HCT116 (cell line): Measurements from ENCODE around the gene TBCD. TPM values are rescaled to one million over a fixed set of nuclear protein-coding genes. Genes with fewer than 3 reads are reported as not detected.

Experiments used
- ATAC-seq: fragments of 200-7000 bp; cut with Tn5 transposase; 2 replicates; pipeline ENCODE4 v1.9.1; 2020; ENCODE audit warnings: mild to moderate bottlenecking, moderate library complexity
- BruUV-seq: library from RNA; stranded (reverse); fragments of 400-500 nt; replicated peaks from 2 replicates; lab custom pipeline; 2021; lab: Mats Ljungman, UMichigan
- CTCF ChIA-PET: fragments of 300-600 bp; sonication (Branson Sonifier 250); formaldehyde crosslinking; loops from one replicate; lab custom pipeline; 2021; ENCODE audit warnings: antibody characterized with exemption; lab: Charles Lee
- POLR2A ChIA-PET: fragments of 300-600, 350-600 bp; sonication (Branson Sonifier 250); formaldehyde crosslinking; loops from one replicate; lab custom pipeline; 2021; ENCODE audit warnings: antibody characterized with exemption; lab: Charles Lee
- RAD21 ChIA-PET, 2 experiments: fragments of 300-600 bp; sonication (Branson Sonifier 250); formaldehyde crosslinking; loops; one replicate each; lab custom pipeline; 2023; ENCODE audit warnings: low total read pairs in 2 of 2; ENCODE audit not compliant: uncharacterized antibody in 2 of 2, unreplicated experiment in 2 of 2, low non-redundant PET in 1 of 2; lab: Charles Lee
- DNase-seq: peaks from one replicate; pipeline ENCODE4 v3.0.0-alpha.2; 2010; ENCODE audit warnings: low read depth, low spot score
- H2AFZ ChIP-seq: fragments of 200-600 bp; shearing (Covaris generic), sonication (generic); 2 replicates; pipeline ENCODE4 v1.6.1; 2017; ENCODE audit warnings: low read depth, mixed run types, mixed read lengths, antibody characterized with exemption, low read length; ENCODE audit not compliant: poor library complexity, severe bottlenecking
- H3K27ac ChIP-seq: 2 replicates; pipeline ENCODE4 v1.5.1; 2012; ENCODE audit warnings: low read depth, low read length
- H3K27me3 ChIP-seq: fragments of 200-600 bp; sonication (generic); 2 replicates; pipeline ENCODE4 v1.6.1; 2016; ENCODE audit warnings: mixed run types, low read length, mixed read lengths; ENCODE audit not compliant: insufficient read depth
- H3K36me3 ChIP-seq, 2 experiments: fragments of 200-500 bp in 1 of 2; fragments of 200-600 bp in 1 of 2; sonication (Bioruptor generic) in 1 of 2; sonication (generic) in 1 of 2; 2 replicates each; pipeline versions ENCODE4 v1.5.1 to v1.6.1; 2014 to 2016; ENCODE audit warnings: low read length in 2 of 2, inconsistent platforms in 1 of 2, mixed read lengths in 1 of 2, mixed run types in 1 of 2; ENCODE audit not compliant: insufficient read depth in 2 of 2, control insufficient read depth in 1 of 2
- H3K4me1 ChIP-seq, 2 experiments: fragments of 200-600 bp in 1 of 2; sonication (generic) in 1 of 2; 2 replicates each; pipeline versions ENCODE4 v1.5.1 to v1.6.1; 2012 to 2017; ENCODE audit warnings: low read length in 2 of 2, inconsistent platforms in 1 of 2, mild to moderate bottlenecking in 1 of 2, mixed read lengths in 1 of 2, mixed run types in 1 of 2, moderate library complexity in 1 of 2; ENCODE audit not compliant: insufficient read depth in 2 of 2, control insufficient read depth in 1 of 2
- H3K4me2 ChIP-seq: fragments of 200-600 bp; sonication (generic); 2 replicates; pipeline ENCODE4 v1.6.1; 2017; ENCODE audit warnings: mixed run types, low read length, mixed read lengths
- H3K4me3 ChIP-seq, 2 experiments: fragments of 200-600 bp in 1 of 2; sonication (generic) in 1 of 2; replicated peaks in 1 of 2; 2 replicates each; pipeline ENCODE4 v1.5.1; 2011 to 2016; ENCODE audit warnings: low read length in 2 of 2, control low read depth in 1 of 2, low read depth in 1 of 2, mild to moderate bottlenecking in 1 of 2, mixed read lengths in 1 of 2, mixed run types in 1 of 2
- H3K79me2 ChIP-seq: fragments of 200-600 bp; sonication (generic); 2 replicates; pipeline ENCODE4 v1.6.1; 2017; ENCODE audit warnings: mild to moderate bottlenecking, mixed run types, low read length, moderate library complexity, mixed read lengths; ENCODE audit not compliant: insufficient read depth
- H3K9ac ChIP-seq: fragments of 200-600 bp; sonication (generic); 2 replicates; pipeline ENCODE4 v1.6.1; 2016; ENCODE audit warnings: low read length, mixed read lengths
- H3K9me2 ChIP-seq: fragments of 200-600 bp; sonication (generic), shearing (Covaris generic); 2 replicates; pipeline ENCODE4 v1.6.1; 2017; ENCODE audit warnings: mixed run types, mild to moderate bottlenecking, moderate library complexity; ENCODE audit not compliant: insufficient read depth
- H3K9me3 ChIP-seq, 2 experiments: fragments of 200-500 bp in 1 of 2; fragments of 200-600 bp in 1 of 2; sonication (Bioruptor generic) in 1 of 2; sonication (generic) in 1 of 2; 2 replicates each; pipeline ENCODE4 v1.6.1; 2014 to 2017; ENCODE audit warnings: low read length in 2 of 2, mixed read lengths in 2 of 2, inconsistent platforms in 1 of 2, low read depth in 1 of 2, mild to moderate bottlenecking in 1 of 2, mixed run types in 1 of 2, moderate library complexity in 1 of 2; ENCODE audit not compliant: control insufficient read depth in 1 of 2, insufficient read depth in 1 of 2
- H4K20me1 ChIP-seq: fragments of 200-600 bp; sonication (generic), shearing (Covaris generic); 2 replicates; pipeline ENCODE4 v1.6.1; 2017; ENCODE audit warnings: mixed run types, mild to moderate bottlenecking, moderate library complexity; ENCODE audit not compliant: insufficient read depth
- CBX3 ChIP-seq: IDR thresholded peaks from 2 replicates; pipeline ENCODE4 v1.6.1; 2012; ENCODE audit warnings: low read depth
- CEBPB ChIP-seq: IDR thresholded peaks from 2 replicates; pipeline ENCODE4 v1.6.1; 2012; ENCODE audit warnings: low read depth
- CTCF ChIP-seq, 3 experiments: fragments of 200-600 bp in 1 of 3; sonication (generic) in 1 of 3; IDR thresholded peaks in 2 of 3; conservative IDR thresholded peaks in 1 of 3; 2 replicates each; pipeline ENCODE4 v1.5.1; 2012 to 2017; ENCODE audit warnings: low read depth in 2 of 3, low read length in 2 of 3, antibody characterized with exemption in 1 of 3, borderline replicate concordance in 1 of 3, control low read depth in 1 of 3, mild to moderate bottlenecking in 1 of 3, mixed read lengths in 1 of 3, mixed run types in 1 of 3, moderate library complexity in 1 of 3; ENCODE audit not compliant: insufficient read depth in 1 of 3
- EGR1 ChIP-seq: IDR thresholded peaks from 2 replicates; pipeline ENCODE4 v1.6.1; 2012; ENCODE audit warnings: low read depth
- EZH2 ChIP-seq: fragments of 200-600 bp; sonication (generic); IDR thresholded peaks from 2 replicates; pipeline ENCODE4 v1.6.1; 2017; ENCODE audit warnings: antibody characterized with exemption, mixed run types
- FOSL1 ChIP-seq: IDR thresholded peaks from 2 replicates; pipeline ENCODE4 v1.6.1; 2012; ENCODE audit warnings: low read depth
- JUND ChIP-seq: IDR thresholded peaks from 2 replicates; pipeline ENCODE4 v1.6.1; 2012
- SIN3A ChIP-seq: IDR thresholded peaks from 2 replicates; pipeline ENCODE4 v1.6.1; 2012; ENCODE audit warnings: low read depth
- SP1 ChIP-seq: IDR thresholded peaks from 2 replicates; pipeline ENCODE4 v1.6.1; 2012; ENCODE audit warnings: low read depth
- SRF ChIP-seq: IDR thresholded peaks from 2 replicates; pipeline ENCODE4 v1.6.1; 2012; ENCODE audit warnings: low read depth
- TCF7L2 ChIP-seq: IDR thresholded peaks from 2 replicates; pipeline ENCODE4 v1.7.0; 2011; ENCODE audit warnings: borderline replicate concordance, inconsistent platforms; ENCODE audit not compliant: insufficient read depth, insufficient read length; ENCODE audit errors: extremely low read depth
- YY1 ChIP-seq: IDR thresholded peaks from 2 replicates; pipeline ENCODE4 v1.6.1; 2011; ENCODE audit warnings: low read length, low read depth, moderate library complexity, mild to moderate bottlenecking; ENCODE audit not compliant: insufficient replicate concordance; ENCODE audit errors: extremely low read depth
- ZBTB33 ChIP-seq: IDR thresholded peaks from 2 replicates; pipeline ENCODE4 v1.6.1; 2011; ENCODE audit warnings: mild to moderate bottlenecking, low read length, moderate library complexity; ENCODE audit not compliant: insufficient replicate concordance; ENCODE audit errors: extremely low read depth
- ZNF274 ChIP-seq: fragments of 200-500 bp; sonication (Bioruptor generic); IDR thresholded peaks from 2 replicates; pipeline ENCODE4 v1.6.1; 2014; ENCODE audit warnings: mild to moderate bottlenecking, low read depth, low read length, inconsistent platforms
- intact Hi-C: fragments of 100-400 bp; cut with micrococcal nuclease; formaldehyde crosslinking; loops from 2 replicates; pipeline ENCODE4 v1.10.0; 2022
- total RNA-seq: library from RNA; stranded (reverse); gene quantifications from one replicate; pipeline ENCODE4 v1.2.1, GENCODE V29; 2021; ENCODE audit not compliant: unreplicated experiment

Gene TBCD
- total RNA-seq, 1 experiment from 2014 or later = 152 TPM

- POLR2A ChIA-PET = no interaction called here
- Histone ChIP-seq H4K20me1 (no peaks in the 10 kb centered on the region), H3K9me2 (no peaks in the 10 kb centered on the region), H3K36me3 (no peaks in the 10 kb centered on the region; a peak in 1 of 4 replicates), H3K9me3 (no peaks in the 10 kb centered on the region), H3K27me3 (no peaks in the 10 kb centered on the region), H3K9ac (no peak overlapping the region), H3K4me1 (no peaks in the 10 kb centered on the region), H3K27ac (no peak overlapping the region), H3K79me2 (no peaks in the 10 kb centered on the region), H2AFZ (no peak overlapping the region), H3K4me3 (no peak overlapping the region), H3K4me2 (no peak overlapping the region)
- DNase-seq = no peak
- no TSS peak for BruUV-seq
- TF ChIP-seq SP1 (no peak), YY1 (no peak), SIN3A (no peak), EZH2 (no peak), TCF7L2 (no peak), CTCF (IDR thresholded peaks at IDR 0.05 in 2 of 3, conservative IDR thresholded peaks at IDR 0.05 in 1 of 3; ENCODE audit: borderline replicate concordance in 1 of 3, insufficient read depth in 1 of 3, low read depth in 2 of 3, low read length in 2 of 3) (no peak), ZBTB33 (no peak), CEBPB (no peak), SRF (no peak), ZNF274 (no peak), JUND (no peak), EGR1 (no peak), FOSL1 (no peak), CBX3 (no peak)
- intact Hi-C loops = no loop called here
- RAD21 ChIA-PET = interaction anchor here in 1 of 2 experiments (0.6 kb wide), 1 partner anchor 86 kb away, joined by 4 read pairs; no protein-coding TSS in a partner anchor
- CTCF ChIA-PET = no interaction called here
- ATAC-seq = no peak
Observed at GRCh38 chr17:82843904-82844680, 92.2 kb downstream of the TBCD start.
